Measurements from ENCODE around the gene KCNMB1. TPM values are rescaled to one million over a fixed set of nuclear protein-coding genes. Genes with fewer than 3 reads are reported as not detected.

Gene KCNMB1
- total RNA-seq, 2 experiments from 2014 or later: not detected

- ChIA-PET CTCF (ENCODE audit: unreplicated experiment) (no interaction called here), POLR2A (no interaction called here)
- peaks cover 8% of the 10 kb centered on the region for H3K9me3 ChIP-seq (ENCODE audit: low read length)
- no peak overlapping the region for H3K4me3 ChIP-seq (ENCODE audit: low read depth, low read length, poor library complexity, severe bottlenecking)
- H2AFZ ChIP-seq (ENCODE audit: low read length): no peak overlapping the region
- H3K27ac ChIP-seq (ENCODE audit: low read depth, low read length, poor library complexity, severe bottlenecking): no peak overlapping the region
- no peaks in the 10 kb centered on the region for H3K79me2 ChIP-seq (ENCODE audit: insufficient read depth, low read depth, low read length)
- H3K36me3 ChIP-seq (ENCODE audit: insufficient read depth, low read length): no peaks in the 10 kb centered on the region
- H4K20me1 ChIP-seq (ENCODE audit: insufficient read depth, low read length): no peaks in the 10 kb centered on the region
- no peaks in the 10 kb centered on the region for H3K9me2 ChIP-seq (ENCODE audit: insufficient read depth, low read length)
- TF ChIP-seq, protein P1, sequence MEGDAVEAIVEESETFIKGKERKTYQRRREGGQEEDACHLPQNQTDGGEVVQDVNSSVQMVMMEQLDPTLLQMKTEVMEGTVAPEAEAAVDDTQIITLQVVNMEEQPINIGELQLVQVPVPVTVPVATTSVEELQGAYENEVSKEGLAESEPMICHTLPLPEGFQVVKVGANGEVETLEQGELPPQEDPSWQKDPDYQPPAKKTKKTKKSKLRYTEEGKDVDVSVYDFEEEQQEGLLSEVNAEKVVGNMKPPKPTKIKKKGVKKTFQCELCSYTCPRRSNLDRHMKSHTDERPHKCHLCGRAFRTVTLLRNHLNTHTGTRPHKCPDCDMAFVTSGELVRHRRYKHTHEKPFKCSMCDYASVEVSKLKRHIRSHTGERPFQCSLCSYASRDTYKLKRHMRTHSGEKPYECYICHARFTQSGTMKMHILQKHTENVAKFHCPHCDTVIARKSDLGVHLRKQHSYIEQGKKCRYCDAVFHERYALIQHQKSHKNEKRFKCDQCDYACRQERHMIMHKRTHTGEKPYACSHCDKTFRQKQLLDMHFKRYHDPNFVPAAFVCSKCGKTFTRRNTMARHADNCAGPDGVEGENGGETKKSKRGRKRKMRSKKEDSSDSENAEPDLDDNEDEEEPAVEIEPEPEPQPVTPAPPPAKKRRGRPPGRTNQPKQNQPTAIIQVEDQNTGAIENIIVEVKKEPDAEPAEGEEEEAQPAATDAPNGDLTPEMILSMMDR (conservative IDR thresholded peaks at IDR 0.05; ENCODE audit: low read length): no peak
- no peak for TF ChIP-seq EZH2phosphoT487 (IDR thresholded peaks at IDR 0.05; ENCODE audit: borderline replicate concordance, low read depth, low read length)
- no peaks in the 10 kb centered on the region for H3K4me1 ChIP-seq (ENCODE audit: insufficient read depth, low read length, poor library complexity, severe bottlenecking)
- DNase-seq (ENCODE audit: low spot score): no peak
- intact Hi-C loops (cut with micrococcal nuclease; ENCODE audit: unreplicated experiment): no loop called here
- no peak overlapping the region for H3K4me2 ChIP-seq (ENCODE audit: low read length)
- no TSS peak for BruUV-seq (replicated peaks)
Measured at GRCh38 chr5:170345971-170346370, 43.2 kb downstream of the KCNMB1 start.

DNA sequence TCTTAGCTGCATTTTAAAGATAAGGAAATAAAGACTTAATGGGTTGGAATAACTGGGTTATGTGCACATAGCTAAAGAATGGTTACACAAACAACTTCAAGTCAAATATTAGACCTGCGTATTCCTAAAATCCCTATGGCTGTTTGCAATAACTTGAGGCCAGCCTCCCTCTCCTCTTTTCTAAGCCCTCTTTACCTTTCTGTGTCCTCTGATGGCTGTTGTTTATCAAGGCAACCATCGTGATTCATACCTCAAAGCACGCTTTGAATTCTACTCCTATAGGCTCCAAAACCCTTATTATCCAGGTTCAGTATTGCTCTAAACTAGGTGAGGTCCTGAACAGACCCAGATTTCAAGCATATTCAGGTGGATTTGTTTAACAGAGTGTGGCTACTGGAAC lies 46.0 kb downstream of the KCNMB1 start:
- BruUV-seq (replicated peaks): no TSS peak
- CTCF ChIA-PET (ENCODE audit: unreplicated experiment): no interaction called here

DNA sequence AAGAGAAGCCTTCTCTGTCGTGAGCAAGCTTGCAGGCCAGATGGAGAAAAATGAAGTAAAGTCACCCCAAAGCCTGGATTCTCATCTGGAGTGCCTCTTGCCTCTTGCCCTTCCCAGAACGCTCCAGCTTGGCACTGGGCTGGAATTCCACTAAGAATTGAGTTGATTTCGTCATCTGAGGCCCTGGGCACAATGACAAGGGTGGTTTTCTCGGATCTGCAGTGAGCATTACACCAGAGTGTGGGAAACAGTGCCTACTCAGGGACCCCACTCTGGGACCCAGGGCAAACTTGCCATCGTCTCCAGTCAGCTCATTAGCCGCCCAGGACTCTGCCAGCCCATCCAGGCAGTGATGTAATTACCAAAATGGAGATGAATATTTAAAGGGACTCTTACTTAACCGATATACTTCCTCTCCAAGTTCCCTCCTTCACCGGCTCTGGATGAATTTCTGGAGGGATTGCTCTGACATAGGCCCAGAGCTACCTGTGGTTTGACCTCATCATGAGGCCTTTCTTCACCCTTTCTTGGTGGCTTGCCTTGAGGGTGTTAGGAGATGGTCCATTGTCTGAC lies 46.9 kb downstream of the KCNMB1 start:
- no peaks in the 10 kb centered on the region for H3K36me3 ChIP-seq (ENCODE audit: insufficient read depth, low read length)
- H3K27ac ChIP-seq (ENCODE audit: low read depth, low read length, poor library complexity, severe bottlenecking): no peak overlapping the region
- CTCF ChIA-PET (ENCODE audit: unreplicated experiment): no interaction called here
- intact Hi-C loops (cut with micrococcal nuclease; ENCODE audit: unreplicated experiment): no loop called here
- peaks cover 10% of the 10 kb centered on the region for H3K9me3 ChIP-seq (ENCODE audit: low read length)
- no peak overlapping the region for H3K4me3 ChIP-seq (ENCODE audit: low read depth, low read length, poor library complexity, severe bottlenecking)
- POLR2A ChIA-PET: no interaction called here
- H3K4me2 ChIP-seq (ENCODE audit: low read length): no peak overlapping the region
- no peaks in the 10 kb centered on the region for H3K79me2 ChIP-seq (ENCODE audit: insufficient read depth, low read depth, low read length)
- no TSS peak for BruUV-seq (replicated peaks)
- H2AFZ ChIP-seq (ENCODE audit: low read length): no peak overlapping the region
- H3K9me2 ChIP-seq (ENCODE audit: insufficient read depth, low read length): no peaks in the 10 kb centered on the region
- no peaks in the 10 kb centered on the region for H4K20me1 ChIP-seq (ENCODE audit: insufficient read depth, low read length)
- TF ChIP-seq, protein P1 (conservative IDR thresholded peaks at IDR 0.05; ENCODE audit: low read length): no peak
- TF ChIP-seq EZH2phosphoT487 (IDR thresholded peaks at IDR 0.05; ENCODE audit: borderline replicate concordance, low read depth, low read length): no peak
- no peak for DNase-seq (ENCODE audit: low spot score)
- H3K4me1 ChIP-seq (ENCODE audit: insufficient read depth, low read length, poor library complexity, severe bottlenecking): no peaks in the 10 kb centered on the region

More for the DNA sequence above, 46.0 kb downstream of the KCNMB1 start:
- Histone ChIP-seq H3K4me1 (ENCODE audit: insufficient read depth, low read length, poor library complexity, severe bottlenecking) (no peaks in the 10 kb centered on the region), H3K79me2 (ENCODE audit: insufficient read depth, low read depth, low read length) (no peaks in the 10 kb centered on the region), H3K36me3 (ENCODE audit: insufficient read depth, low read length) (no peaks in the 10 kb centered on the region), H3K27ac (ENCODE audit: low read depth, low read length, poor library complexity, severe bottlenecking) (no peak overlapping the region), H3K4me3 (ENCODE audit: low read depth, low read length, poor library complexity, severe bottlenecking) (no peak overlapping the region), H3K4me2 (ENCODE audit: low read length) (no peak overlapping the region), H3K9me3 (ENCODE audit: low read length) (peaks cover 10% of the 10 kb centered on the region), H4K20me1 (ENCODE audit: insufficient read depth, low read length) (no peaks in the 10 kb centered on the region), H3K9me2 (ENCODE audit: insufficient read depth, low read length) (no peaks in the 10 kb centered on the region), H2AFZ (ENCODE audit: low read length) (no peak overlapping the region)
- TF ChIP-seq, protein P1 (conservative IDR thresholded peaks at IDR 0.05; ENCODE audit: low read length): no peak
- TF ChIP-seq EZH2phosphoT487 (IDR thresholded peaks at IDR 0.05; ENCODE audit: borderline replicate concordance, low read depth, low read length): no peak
- no peak for DNase-seq (ENCODE audit: low spot score)
- POLR2A ChIA-PET: no interaction called here
- intact Hi-C loops (cut with micrococcal nuclease; ENCODE audit: unreplicated experiment): no loop called here

All from OCI-LY7 (cell line).